AG09309 (cell line): ENCODE measurements around the gene DBH.
"Not testable (repeated sequence)": the region's sequence is repeated elsewhere in the genome, so short reads cannot be mapped to it uniquely, and the experiment has no call there.

ENCODE experiments used
- DNase-seq: peaks from one replicate; pipeline ENCODE4 v3.0.0-alpha.2; 2010; ENCODE audit warnings: low read depth
- H3K4me3 ChIP-seq: 2 replicates; pipeline ENCODE4 v1.5.1; 2011; ENCODE audit warnings: mild to moderate bottlenecking, low read depth, low read length, moderate library complexity; ENCODE audit not compliant: control insufficient read depth
- CTCF ChIP-seq: IDR thresholded peaks from 2 replicates; pipeline ENCODE4 v1.5.1; 2011; ENCODE audit warnings: mild to moderate bottlenecking, low read depth, low read length, inconsistent platforms; ENCODE audit not compliant: insufficient read depth, control insufficient read depth; ENCODE audit errors: missing control alignments

Gene DBH

GRCh38 chr9:133616643-133617405 lies 19.3 kb upstream of the DBH start:
- no peak overlapping the region for H3K4me3 ChIP-seq
- no peak for DNase-seq
- no peak for TF ChIP-seq CTCF

- TF ChIP-seq CTCF: no peak
- no peak for DNase-seq
- no peak overlapping the region for H3K4me3 ChIP-seq
Measured at GRCh38 chr9:133618726-133619125, 17.4 kb upstream of the DBH start.

- DNase-seq: no peak
- TF ChIP-seq CTCF: no peak
- no peak overlapping the region for H3K4me3 ChIP-seq
Measured at GRCh38 chr9:133619791-133620190, 16.4 kb upstream of the DBH start.

- DNase-seq: no peak
- H3K4me3 ChIP-seq: no peak overlapping the region
- no peak for TF ChIP-seq CTCF
Measured at GRCh38 chr9:133621725-133622267, 14.4 kb upstream of the DBH start.

- no peak for DNase-seq
- H3K4me3 ChIP-seq: no peak overlapping the region
- TF ChIP-seq CTCF: no peak
Measured at GRCh38 chr9:133622555-133622954, 13.6 kb upstream of the DBH start.

GRCh38 chr9:133626008-133626407 lies 10.2 kb upstream of the DBH start:
- H3K4me3 ChIP-seq, DNase-seq: not testable (repeated sequence)

GRCh38 chr9:133627341-133627740 lies 8.8 kb upstream of the DBH start:
- TF ChIP-seq CTCF: no peak
- no peak for DNase-seq
- no peak overlapping the region for H3K4me3 ChIP-seq
